Measurements from ENCODE around the gene LRRN3. TPM values are rescaled to one million over a fixed set of nuclear protein-coding genes. Genes with fewer than 3 reads are reported as not detected.

Gene LRRN3
- total and polyA plus RNA-seq, 10 of the 15 experiments (the other 5 are each of a cell fraction or from before 2014, with no cell fraction given), result 0.02 to 0.24 (median 0.11) TPM; not detected in 3

DNA sequence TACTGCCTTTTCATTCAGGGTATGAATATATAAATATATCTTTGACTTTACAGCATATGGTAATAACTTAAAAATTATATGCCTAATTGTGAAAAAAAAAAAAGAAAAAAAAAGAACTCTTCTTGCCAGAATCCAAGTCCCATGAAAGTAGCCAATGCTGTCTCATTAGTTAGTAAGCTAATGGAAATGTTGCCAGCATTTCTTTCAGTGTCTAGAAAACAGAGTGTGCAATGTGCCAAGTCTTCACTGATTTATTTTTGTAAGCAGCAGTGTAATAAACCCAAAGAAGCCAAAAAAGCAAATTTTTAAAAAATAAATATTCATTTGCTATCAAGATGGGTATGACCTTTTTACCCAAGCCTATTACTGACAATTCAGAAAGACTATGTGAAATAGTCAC, 31.1 kb upstream of the LRRN3 start (continued):
- TF ChIP-seq, protein P1, sequence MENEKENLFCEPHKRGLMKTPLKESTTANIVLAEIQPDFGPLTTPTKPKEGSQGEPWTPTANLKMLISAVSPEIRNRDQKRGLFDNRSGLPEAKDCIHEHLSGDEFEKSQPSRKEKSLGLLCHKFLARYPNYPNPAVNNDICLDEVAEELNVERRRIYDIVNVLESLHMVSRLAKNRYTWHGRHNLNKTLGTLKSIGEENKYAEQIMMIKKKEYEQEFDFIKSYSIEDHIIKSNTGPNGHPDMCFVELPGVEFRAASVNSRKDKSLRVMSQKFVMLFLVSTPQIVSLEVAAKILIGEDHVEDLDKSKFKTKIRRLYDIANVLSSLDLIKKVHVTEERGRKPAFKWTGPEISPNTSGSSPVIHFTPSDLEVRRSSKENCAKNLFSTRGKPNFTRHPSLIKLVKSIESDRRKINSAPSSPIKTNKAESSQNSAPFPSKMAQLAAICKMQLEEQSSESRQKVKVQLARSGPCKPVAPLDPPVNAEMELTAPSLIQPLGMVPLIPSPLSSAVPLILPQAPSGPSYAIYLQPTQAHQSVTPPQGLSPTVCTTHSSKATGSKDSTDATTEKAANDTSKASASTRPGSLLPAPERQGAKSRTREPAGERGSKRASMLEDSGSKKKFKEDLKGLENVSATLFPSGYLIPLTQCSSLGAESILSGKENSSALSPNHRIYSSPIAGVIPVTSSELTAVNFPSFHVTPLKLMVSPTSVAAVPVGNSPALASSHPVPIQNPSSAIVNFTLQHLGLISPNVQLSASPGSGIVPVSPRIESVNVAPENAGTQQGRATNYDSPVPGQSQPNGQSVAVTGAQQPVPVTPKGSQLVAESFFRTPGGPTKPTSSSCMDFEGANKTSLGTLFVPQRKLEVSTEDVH (IDR thresholded peaks at IDR 0.05; ENCODE audit: low read depth, partially characterized antibody), result no peak
- TF ChIP-seq EP300 (IDR thresholded peaks at IDR 0.05; ENCODE audit: borderline replicate concordance in 1 of 2, control insufficient read depth in 1 of 2, low read depth in 2 of 2, low read length in 2 of 2) (no peak), TCF3 (IDR thresholded peaks at IDR 0.05; ENCODE audit: borderline replicate concordance, insufficient read depth, low read depth, low read length) (no peak), CREB1 (IDR thresholded peaks at IDR 0.05; ENCODE audit: low read depth) (no peak), IRF4 (IDR thresholded peaks at IDR 0.05; ENCODE audit: low read depth, low read length) (no peak), ASH2L (IDR thresholded peaks at IDR 0.05; ENCODE audit: borderline replicate concordance, low read depth) (no peak), MYC (IDR thresholded peaks at IDR 0.05; ENCODE audit: insufficient read depth, insufficient read length, insufficient replicate concordance, low read length, severe bottlenecking) (no peak), RUNX3 (IDR thresholded peaks at IDR 0.05; ENCODE audit: low read length) (no peak), HDAC6 (IDR thresholded peaks at IDR 0.05; ENCODE audit: unreplicated experiment) (no peak)

DNA sequence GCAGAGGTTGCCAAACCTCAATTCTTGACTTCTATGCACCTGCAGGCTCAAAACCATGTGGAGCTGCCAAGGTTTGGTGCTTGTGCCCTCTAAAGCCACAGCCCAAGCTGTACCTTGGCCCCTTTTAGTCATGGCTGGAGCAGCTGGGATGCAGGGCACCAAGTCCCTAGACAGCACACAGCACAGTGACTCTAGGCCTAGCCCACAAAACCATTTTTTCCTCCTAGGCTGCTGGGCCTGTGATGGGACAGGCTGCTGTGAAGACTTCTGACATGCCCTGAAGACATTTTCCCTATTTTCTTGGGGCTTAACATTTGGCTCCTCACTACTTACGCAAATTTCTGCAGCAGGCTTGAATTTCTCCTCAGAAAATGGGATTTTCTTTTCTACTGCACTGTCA, 27.8 kb upstream of the LRRN3 start:
- in situ Hi-C loops (cut with MboI), result no loop called here
- ATAC-seq (no peak), DNase-seq (ENCODE audit: low read depth, low spot score) (no peak), FAIRE-seq (no peak)
- TF ChIP-seq ZSCAN29 (IDR thresholded peaks at IDR 0.05) (no peak), ZZZ3 (IDR thresholded peaks at IDR 0.05; ENCODE audit: control insufficient read depth, insufficient read length, low read depth) (no peak), BHLHE40 (IDR thresholded peaks at IDR 0.05; ENCODE audit: borderline replicate concordance in 1 of 2, low read depth in 2 of 2, low read length in 1 of 2) (no peak), SIN3A (IDR thresholded peaks at IDR 0.05; ENCODE audit: low read depth, low read length) (no peak), YY1 (IDR thresholded peaks at IDR 0.05; ENCODE audit: low read depth, low read length) (no peak)
- Histone ChIP-seq H3K4me2 (ENCODE audit: control insufficient read depth, insufficient read depth) (no peak overlapping the region), H3K4me3 (no peak overlapping the region), H2AFZ (ENCODE audit: control insufficient read depth, low read depth, low read length) (no peak overlapping the region), H4K20me1 (ENCODE audit: control insufficient read depth, insufficient read depth) (no peaks in the 10 kb centered on the region), H3K9ac (ENCODE audit: control insufficient read depth, insufficient read depth, low read length) (no peak overlapping the region), H3K4me1 (ENCODE audit: control insufficient read depth, insufficient read depth, low read length) (no peaks in the 10 kb centered on the region), H3K36me3 (ENCODE audit: control insufficient read depth in 2 of 2, insufficient read depth in 2 of 2, low read length in 1 of 2) (no peaks in the 10 kb centered on the region), H3K27me3 (replicated peaks in 1 of 2; ENCODE audit: control insufficient read depth in 2 of 2, insufficient read depth in 2 of 2, low read length in 1 of 2) (no peaks in the 10 kb centered on the region), H3K27ac (ENCODE audit: control insufficient read depth, insufficient read depth) (no peak overlapping the region), H3K9me3 (replicated peaks; ENCODE audit: control insufficient read depth, insufficient read depth, low read length) (peaks cover 7% of the 10 kb centered on the region; the same call in 2 of the 3 replicates), H3K79me2 (ENCODE audit: control insufficient read depth, insufficient read depth, low read length) (no peaks in the 10 kb centered on the region)
- BruUV-seq (replicated peaks), result no TSS peak
- POLR2A ChIA-PET, result no interaction called here
- CTCF ChIA-PET, result no interaction called here
- intact Hi-C loops (cut with micrococcal nuclease; ENCODE audit: unreplicated experiment), result no loop called here
- 42% methylated on average over 1 of the region's 1 CpG for WGBS (ENCODE audit: insufficient coverage, insufficient replicate concordance, low lambda C conversion rate, missing lambda C conversion rate)
- SMC1A ChIA-PET (ENCODE audit: uncharacterized antibody, unreplicated experiment), result interaction anchor here (1.1 kb wide), 1 partner anchor 24 kb away, joined by 4 read pairs; no protein-coding TSS in a partner anchor
- RAD21 ChIA-PET (ENCODE audit: unreplicated experiment), result no interaction called here

Data from GM12878 (cell line).